Gastroesophageal sphincter (tissue), 4 donors: ENCODE measurements around the gene CNTLN. TPM values are rescaled to one million over a fixed set of nuclear protein-coding genes. Genes with fewer than 3 reads are reported as not detected.
"Not testable (repeated sequence)": the region's sequence is repeated elsewhere in the genome, so short reads cannot be mapped to it uniquely, and the experiment has no call there.

Experiments used
- ATAC-seq: fragments of 150-250 bp; one replicate; pipeline ENCODE4 v1.9.1; 2016; ENCODE audit warnings: mild to moderate bottlenecking, moderate library complexity
- H3K27ac ChIP-seq, 4 donors: fragments of 200-600 bp; sonication (generic) in 3 of 4; 1 replicate in 3 of 4; 2 replicates in 1 of 4; pipeline ENCODE4 v1.5.1; 2016 to 2019
- H3K27me3 ChIP-seq: fragments of 200-600 bp; sonication (generic); one replicate; pipeline ENCODE4 v1.5.1; 2019
- H3K36me3 ChIP-seq, 2 donors: fragments of 200-600 bp; sonication (generic); one replicate each; pipeline ENCODE4 v1.5.1; 2019; ENCODE audit warnings: control low read depth in 1 of 2
- H3K4me1 ChIP-seq, 3 donors: fragments of 200-600 bp; sonication (generic); 1 replicate in 2 of 3; 2 replicates in 1 of 3; pipeline ENCODE4 v1.5.1; 2016 to 2019; ENCODE audit warnings: control low read depth in 2 of 3
- H3K4me3 ChIP-seq, 2 donors: fragments of 200-600 bp; sonication (generic); one replicate each; pipeline ENCODE4 v1.5.1; 2019; ENCODE audit warnings: mild to moderate bottlenecking in 1 of 2, moderate library complexity in 1 of 2
- H3K9me3 ChIP-seq, 3 donors: fragments of 200-600 bp; sonication (generic); one replicate each; pipeline ENCODE4 v1.5.1; 2017 to 2019; ENCODE audit warnings: control low read depth in 2 of 3
- EP300 ChIP-seq: sonication (generic); formaldehyde crosslinking; IDR thresholded peaks from one replicate; pipeline ENCODE4 v1.6.1; 2017; ENCODE audit warnings: antibody characterized with exemption, mild to moderate bottlenecking
- POLR2A ChIP-seq, 2 donors: fragments of 450-650 bp; IDR thresholded peaks; one replicate each; pipeline ENCODE4 v1.6.1; 2017; ENCODE audit warnings: antibody characterized with exemption in 2 of 2, mild to moderate bottlenecking in 2 of 2, moderate library complexity in 1 of 2
- POLR2AphosphoS5 ChIP-seq: sonication (generic); formaldehyde crosslinking; IDR thresholded peaks from one replicate; pipeline ENCODE4 v1.6.1; 2017; ENCODE audit warnings: antibody characterized with exemption
- WGBS, 2 donors: methylation state at CpG; one replicate each; pipeline ENCODE4 v1.1.5; 2018; ENCODE audit warnings: low coverage in 1 of 2; 5-methylcytosine and 5-hydroxymethylcytosine counted together
- total RNA-seq, 4 donors: library from RNA; depleted of rRNA; stranded (reverse); fragments of >200 nt; gene quantifications; one replicate each; pipeline ENCODE4 v1.1.0, GENCODE V29; 2016
- TF ChIP-seq, protein P1 (sequence below), 4 experiments: fragments of 200-600 bp in 2 of 4; fragments of 450-650 bp in 2 of 4; sonication (generic) in 1 of 4; IDR thresholded peaks; one replicate each; pipeline ENCODE4 v1.5.1; 2017 to 2019; ENCODE audit warnings: antibody characterized with exemption in 4 of 4, mild to moderate bottlenecking in 2 of 4, moderate library complexity in 2 of 4

CNTLN gene
- total RNA-seq, 4 donors from 2014 or later = 11.3 to 17.1 (median 12.9) TPM

DNA sequence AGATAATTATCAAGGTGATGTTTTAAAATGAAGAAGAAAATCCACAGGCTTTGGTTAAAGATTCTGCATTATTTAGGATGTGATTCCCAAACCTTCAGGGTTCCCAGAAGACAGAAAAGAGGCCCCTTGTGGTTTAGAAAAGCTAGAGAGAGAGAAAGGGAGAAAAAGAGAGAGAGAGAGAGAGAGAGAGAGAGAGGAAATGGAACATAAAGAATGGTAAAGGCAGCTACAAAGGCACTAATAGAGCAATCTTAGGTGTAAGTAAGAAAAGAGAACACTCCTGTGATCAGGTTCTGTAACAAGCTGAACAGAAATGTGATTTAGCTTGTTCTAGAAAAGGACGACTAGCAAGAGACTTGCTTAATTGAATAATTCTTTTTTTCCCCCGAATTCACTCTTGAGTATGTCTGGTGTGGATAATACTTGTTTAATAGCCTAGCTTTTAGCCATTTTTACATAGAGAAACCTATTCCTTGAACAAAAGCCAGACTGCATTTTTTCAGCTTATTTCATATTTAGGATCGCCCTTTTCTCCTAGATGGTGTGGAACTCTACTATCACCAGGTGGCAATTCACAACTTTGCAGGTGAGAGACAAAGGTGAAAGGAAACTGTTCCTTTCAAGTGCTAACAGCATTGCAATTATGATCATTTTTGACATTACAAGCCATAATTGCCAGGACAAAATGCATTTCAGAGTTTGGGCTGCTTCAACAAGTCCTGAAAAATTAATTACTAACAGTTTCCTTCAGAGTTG is 386.4 kb downstream of the CNTLN start:
- 79% methylated on average over 2 to 3 of the region's 3 CpGs for WGBS, 2 donors
- no peak for ATAC-seq
- no peaks in the 10 kb centered on the region for H3K9me3 ChIP-seq
- no peaks in the 10 kb centered on the region for H3K27me3 ChIP-seq
- H3K4me3 ChIP-seq = no peak overlapping the region
- TF ChIP-seq, protein P1, sequence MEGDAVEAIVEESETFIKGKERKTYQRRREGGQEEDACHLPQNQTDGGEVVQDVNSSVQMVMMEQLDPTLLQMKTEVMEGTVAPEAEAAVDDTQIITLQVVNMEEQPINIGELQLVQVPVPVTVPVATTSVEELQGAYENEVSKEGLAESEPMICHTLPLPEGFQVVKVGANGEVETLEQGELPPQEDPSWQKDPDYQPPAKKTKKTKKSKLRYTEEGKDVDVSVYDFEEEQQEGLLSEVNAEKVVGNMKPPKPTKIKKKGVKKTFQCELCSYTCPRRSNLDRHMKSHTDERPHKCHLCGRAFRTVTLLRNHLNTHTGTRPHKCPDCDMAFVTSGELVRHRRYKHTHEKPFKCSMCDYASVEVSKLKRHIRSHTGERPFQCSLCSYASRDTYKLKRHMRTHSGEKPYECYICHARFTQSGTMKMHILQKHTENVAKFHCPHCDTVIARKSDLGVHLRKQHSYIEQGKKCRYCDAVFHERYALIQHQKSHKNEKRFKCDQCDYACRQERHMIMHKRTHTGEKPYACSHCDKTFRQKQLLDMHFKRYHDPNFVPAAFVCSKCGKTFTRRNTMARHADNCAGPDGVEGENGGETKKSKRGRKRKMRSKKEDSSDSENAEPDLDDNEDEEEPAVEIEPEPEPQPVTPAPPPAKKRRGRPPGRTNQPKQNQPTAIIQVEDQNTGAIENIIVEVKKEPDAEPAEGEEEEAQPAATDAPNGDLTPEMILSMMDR (IDR thresholded peaks at IDR 0.05) = no peak
- TF ChIP-seq EP300 = no peak
- TF ChIP-seq POLR2AphosphoS5 = no peak
- no peak for TF ChIP-seq POLR2A (IDR thresholded peaks at IDR 0.05)
- no peak overlapping the region for H3K27ac ChIP-seq
- H3K4me1 ChIP-seq = peaks cover 0 to 14% (median 0%) of the 10 kb centered on the region in 3 donors
- H3K36me3 ChIP-seq = no peaks in the 10 kb centered on the region

DNA sequence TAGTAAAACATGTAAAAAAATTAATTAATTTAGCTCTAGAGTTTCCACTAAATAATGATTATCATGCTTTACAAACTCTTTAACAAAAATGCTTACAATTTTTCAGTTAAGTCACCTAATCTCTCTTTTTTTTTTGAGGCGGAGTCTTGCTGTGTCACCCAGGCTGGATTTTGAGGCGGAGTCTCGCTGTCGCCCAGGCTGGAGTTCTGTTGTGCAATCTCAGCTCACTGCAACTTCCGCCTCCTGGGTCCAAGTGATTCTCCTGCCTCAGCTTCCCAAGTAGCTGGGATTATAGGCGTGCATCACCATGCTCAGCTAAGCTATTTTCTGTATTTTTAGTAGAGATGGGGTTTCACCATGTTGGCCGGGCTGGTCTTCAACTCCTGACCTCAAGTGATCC is 391.9 kb downstream of the CNTLN start:
- not testable (repeated sequence) for H3K36me3 ChIP-seq, H3K27me3 ChIP-seq, ATAC-seq, H3K4me3 ChIP-seq, H3K27ac ChIP-seq, H3K9me3 ChIP-seq, H3K4me1 ChIP-seq
- WGBS, 2 donors = 88 to 89% methylated on average over 6 to 7 of the region's 7 CpGs

DNA sequence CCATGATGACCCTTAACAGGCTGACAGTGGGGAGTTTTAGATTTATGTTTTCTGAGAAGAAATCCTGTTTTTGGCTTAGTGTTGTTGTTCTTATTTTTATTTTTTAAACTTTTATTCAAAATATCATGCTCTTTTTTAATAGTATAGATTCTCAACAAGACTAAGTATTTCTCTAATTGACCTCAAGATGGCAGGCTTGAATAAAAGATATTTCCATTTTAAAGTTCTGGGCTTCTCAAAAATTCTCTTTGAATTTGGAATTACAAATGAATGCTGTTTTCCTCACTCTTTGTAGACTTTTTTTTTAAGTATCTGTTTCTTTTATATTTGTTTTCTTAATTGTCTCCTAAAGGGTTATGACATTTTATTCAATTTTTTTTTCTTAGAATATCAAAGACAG is 394.0 kb downstream of the CNTLN start:
- H3K27ac ChIP-seq = no peak overlapping the region
- ATAC-seq = no peak
- no peaks in the 10 kb centered on the region for H3K27me3 ChIP-seq
- TF ChIP-seq, protein P1 (IDR thresholded peaks at IDR 0.05) = peak in 3 of 4 experiments; percentile 9 to 42 (median 22)
- TF ChIP-seq POLR2AphosphoS5 = no peak
- no peak overlapping the region for H3K4me3 ChIP-seq
- no peaks in the 10 kb centered on the region for H3K9me3 ChIP-seq
- H3K36me3 ChIP-seq = no peaks in the 10 kb centered on the region
- H3K4me1 ChIP-seq = no peaks in the 10 kb centered on the region

DNA sequence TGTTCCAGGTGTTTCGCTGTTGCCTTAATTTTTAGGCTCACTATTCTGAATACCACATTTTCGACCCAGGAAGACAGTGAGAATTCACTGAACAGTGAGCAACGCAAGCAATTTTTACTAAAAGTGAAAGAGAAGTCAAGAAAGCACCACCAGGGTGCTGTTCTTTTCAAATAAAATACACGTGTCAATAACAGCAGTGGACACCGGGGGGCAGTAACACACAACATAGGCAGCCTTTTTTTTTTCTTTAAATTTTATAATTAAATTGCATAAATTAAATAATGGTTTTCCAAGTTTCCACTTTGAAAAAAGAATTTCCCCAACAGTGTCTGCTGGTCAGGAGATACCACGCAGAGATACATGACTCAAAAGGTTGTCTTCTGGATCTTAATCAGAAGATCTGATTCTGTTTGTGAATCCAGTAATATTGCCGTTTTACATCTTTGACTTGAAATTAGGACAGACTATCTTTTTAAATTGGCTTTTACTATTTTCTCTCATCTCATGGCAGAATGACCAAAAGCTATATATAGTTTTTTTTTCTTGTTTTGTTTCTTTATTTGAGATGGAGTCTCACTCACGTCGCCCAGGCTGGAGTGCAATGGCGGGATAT is 396.9 kb downstream of the CNTLN start:
- WGBS, 2 donors = 29 to 42% methylated on average over 7 to 10 of the region's 10 CpGs
- Histone ChIP-seq H3K4me3 (no peak overlapping the region), H3K27me3 (no peaks in the 10 kb centered on the region), H3K9me3 (no peaks in the 10 kb centered on the region), H3K36me3 (no peaks in the 10 kb centered on the region), H3K27ac (no peak overlapping the region), H3K4me1 (no peaks in the 10 kb centered on the region)
- no peak for ATAC-seq
- TF ChIP-seq POLR2A (IDR thresholded peaks at IDR 0.05) (no peak), EP300 (no peak), POLR2AphosphoS5 (no peak)
- TF ChIP-seq, protein P1 (IDR thresholded peaks at IDR 0.05) = peak; percentile 59 to 75 (median 70)

DNA sequence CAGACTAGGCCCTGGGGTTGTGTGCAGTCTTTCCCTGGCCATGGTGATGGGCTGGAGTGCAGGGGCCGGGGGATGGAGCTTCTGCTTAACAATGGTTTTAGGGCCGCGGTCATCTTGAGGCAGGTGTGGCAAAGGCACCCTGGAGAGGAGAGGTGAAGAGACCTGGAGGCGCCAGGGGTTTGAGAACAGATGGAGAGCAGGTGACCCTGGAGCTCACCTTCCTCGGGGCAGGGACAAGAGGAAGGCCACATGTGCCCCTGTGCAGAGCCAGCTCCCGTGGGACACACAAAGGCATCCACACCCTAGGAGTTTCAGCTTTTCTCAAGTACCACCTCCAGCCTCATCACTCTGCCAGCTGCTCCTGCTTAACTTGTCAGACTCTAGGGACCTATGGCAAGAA is 397.6 kb downstream of the CNTLN start:
- Histone ChIP-seq H3K27me3 (no peaks in the 10 kb centered on the region), H3K36me3 (no peaks in the 10 kb centered on the region), H3K4me1 (no peaks in the 10 kb centered on the region), H3K4me3 (no peak overlapping the region), H3K27ac (no peak overlapping the region), H3K9me3 (no peaks in the 10 kb centered on the region)
- 60% methylated on average over 1 of the region's 6 CpGs; no CpG with 5 or more reads in 1 of the 2 donors for WGBS, 2 donors
- TF ChIP-seq POLR2A (IDR thresholded peaks at IDR 0.05) (no peak), EP300 (no peak), POLR2AphosphoS5 (no peak)
- TF ChIP-seq, protein P1 (IDR thresholded peaks at IDR 0.05) = no peak
- no peak for ATAC-seq
